Tibial nerve (tissue), 4 donors: ENCODE measurements around the gene SLC48A1.

ENCODE experiments used
- CTCF ChIP-seq, 5 experiments: fragments of 200-600 bp in 3 of 5; fragments of 450-650 bp in 2 of 5; sonication (generic) in 3 of 5; IDR thresholded peaks; one replicate each; pipeline ENCODE4 v1.5.1; 2016 to 2019; ENCODE audit warnings: antibody characterized with exemption in 5 of 5, mild to moderate bottlenecking in 3 of 5, moderate library complexity in 2 of 5
- EP300 ChIP-seq, 2 donors: sonication (generic); formaldehyde crosslinking; IDR thresholded peaks; one replicate each; pipeline ENCODE4 v1.6.1; 2017; ENCODE audit warnings: antibody characterized with exemption in 2 of 2, mild to moderate bottlenecking in 1 of 2
- POLR2A ChIP-seq, 2 donors: fragments of 450-650 bp; IDR thresholded peaks; one replicate each; pipeline ENCODE4 v1.6.1; 2017; ENCODE audit warnings: antibody characterized with exemption in 2 of 2, mild to moderate bottlenecking in 2 of 2, moderate library complexity in 2 of 2

GRCh38 chr12:47744778-47745436 is 28.1 kb upstream of the SLC48A1 start:
- no peak for TF ChIP-seq CTCF (IDR thresholded peaks at IDR 0.05)
- no peak for TF ChIP-seq POLR2A (IDR thresholded peaks at IDR 0.05)
- TF ChIP-seq EP300 (IDR thresholded peaks at IDR 0.05) = no peak
